ENCODE measurements around the gene SMPX.
A peak's percentile ranks its signal among the peaks of the same experiment; 100 is the strongest.

The SMPX gene

GRCh38 chrX:21661316-21661715, 96.6 kb downstream of the SMPX start:
- no peak overlapping the region for H3K4me3 ChIP-seq (ENCODE audit: insufficient read depth, low read depth, low read length)
- H3K4me1 ChIP-seq (ENCODE audit: control insufficient read depth, insufficient read depth, low read length): no peaks in the 10 kb centered on the region
- H3K27ac ChIP-seq (ENCODE audit: insufficient read depth, low read depth, low read length, poor library complexity, severe bottlenecking): no peak overlapping the region
- no peaks in the 10 kb centered on the region for H3K36me3 ChIP-seq (ENCODE audit: control insufficient read depth, insufficient read depth, low read length)
- no peaks in the 10 kb centered on the region for H3K9me3 ChIP-seq (ENCODE audit: control insufficient read depth, low read length)
- H3K27me3 ChIP-seq (ENCODE audit: control insufficient read depth, insufficient read depth, low read length, poor library complexity, severe bottlenecking): no peaks in the 10 kb centered on the region
- 96 to 100% methylated on average over 4 to 6 of the region's 6 CpGs for WGBS, 2 experiments

- H3K9me3 ChIP-seq (ENCODE audit: control insufficient read depth, low read length): no peaks in the 10 kb centered on the region
- no peak overlapping the region for H3K4me3 ChIP-seq (ENCODE audit: insufficient read depth, low read depth, low read length)
- 100% methylated on average over 1 of the region's 2 CpGs; no CpG with 5 or more reads in 1 of the 2 experiments for WGBS, 2 experiments
- H3K4me1 ChIP-seq (ENCODE audit: control insufficient read depth, insufficient read depth, low read length): no peaks in the 10 kb centered on the region
- no peaks in the 10 kb centered on the region for H3K36me3 ChIP-seq (ENCODE audit: control insufficient read depth, insufficient read depth, low read length)
- no peaks in the 10 kb centered on the region for H3K27me3 ChIP-seq (ENCODE audit: control insufficient read depth, insufficient read depth, low read length, poor library complexity, severe bottlenecking)
- no peak overlapping the region for H3K27ac ChIP-seq (ENCODE audit: insufficient read depth, low read depth, low read length, poor library complexity, severe bottlenecking)
Observed at GRCh38 chrX:21660156-21660555, 97.8 kb downstream of the SMPX start.

GRCh38 chrX:21659320-21659719, 98.6 kb downstream of the SMPX start:
- no peaks in the 10 kb centered on the region for H3K4me1 ChIP-seq (ENCODE audit: control insufficient read depth, insufficient read depth, low read length)
- H3K27me3 ChIP-seq (ENCODE audit: control insufficient read depth, insufficient read depth, low read length, poor library complexity, severe bottlenecking): no peaks in the 10 kb centered on the region
- no peaks in the 10 kb centered on the region for H3K36me3 ChIP-seq (ENCODE audit: control insufficient read depth, insufficient read depth, low read length)
- no peak overlapping the region for H3K27ac ChIP-seq (ENCODE audit: insufficient read depth, low read depth, low read length, poor library complexity, severe bottlenecking)
- H3K9me3 ChIP-seq (ENCODE audit: control insufficient read depth, low read length): no peaks in the 10 kb centered on the region
- H3K4me3 ChIP-seq (ENCODE audit: insufficient read depth, low read depth, low read length): no peak overlapping the region
- WGBS, 2 experiments: 90 to 93% methylated on average over 2 to 3 of the region's 3 CpGs

GRCh38 chrX:21658746-21659145, 99.2 kb downstream of the SMPX start:
- Histone ChIP-seq H3K36me3 (ENCODE audit: control insufficient read depth, insufficient read depth, low read length) (no peaks in the 10 kb centered on the region), H3K27me3 (ENCODE audit: control insufficient read depth, insufficient read depth, low read length, poor library complexity, severe bottlenecking) (no peaks in the 10 kb centered on the region), H3K9me3 (ENCODE audit: control insufficient read depth, low read length) (no peaks in the 10 kb centered on the region), H3K4me3 (ENCODE audit: insufficient read depth, low read depth, low read length) (peak overlapping the region; percentile 29), H3K27ac (ENCODE audit: insufficient read depth, low read depth, low read length, poor library complexity, severe bottlenecking) (no peak overlapping the region), H3K4me1 (ENCODE audit: control insufficient read depth, insufficient read depth, low read length) (no peaks in the 10 kb centered on the region)
- WGBS, 2 experiments: 27 to 41% methylated on average over 23 of the region's 23 CpGs

- 34 to 41% methylated on average over 60 of the region's 60 CpGs for WGBS, 2 experiments
- Histone ChIP-seq H3K4me3 (ENCODE audit: insufficient read depth, low read depth, low read length) (peak within 1 kb of the TSS; percentile 29), H3K9me3 (ENCODE audit: control insufficient read depth, low read length) (no peaks in the 10 kb centered on the region), H3K4me1 (ENCODE audit: control insufficient read depth, insufficient read depth, low read length) (no peaks in the 10 kb centered on the region), H3K27me3 (ENCODE audit: control insufficient read depth, insufficient read depth, low read length, poor library complexity, severe bottlenecking) (no peaks in the 10 kb centered on the region), H3K36me3 (ENCODE audit: control insufficient read depth, insufficient read depth, low read length) (no peaks in the 10 kb centered on the region), H3K27ac (ENCODE audit: insufficient read depth, low read depth, low read length, poor library complexity, severe bottlenecking) (no peak within 1 kb of the TSS)
Observed at GRCh38 chrX:21658152-21658737, 99.7 kb downstream of the SMPX start, which contains the start of gene KLHL34. TSS of gene KLHL34 (minus strand) at chrX:21658330. CDS start at chrX:21657788, 542 bp downstream.

- no peak overlapping the region for H3K27ac ChIP-seq (ENCODE audit: insufficient read depth, low read depth, low read length, poor library complexity, severe bottlenecking)
- H3K4me1 ChIP-seq (ENCODE audit: control insufficient read depth, insufficient read depth, low read length): no peaks in the 10 kb centered on the region
- H3K36me3 ChIP-seq (ENCODE audit: control insufficient read depth, insufficient read depth, low read length): no peaks in the 10 kb centered on the region
- H3K9me3 ChIP-seq (ENCODE audit: control insufficient read depth, low read length): no peaks in the 10 kb centered on the region
- WGBS, 2 experiments: 93 to 95% methylated on average over 57 of the region's 57 CpGs
- no peaks in the 10 kb centered on the region for H3K27me3 ChIP-seq (ENCODE audit: control insufficient read depth, insufficient read depth, low read length, poor library complexity, severe bottlenecking)
- no peak overlapping the region for H3K4me3 ChIP-seq (ENCODE audit: insufficient read depth, low read depth, low read length)
Observed at GRCh38 chrX:21657318-21658151, 100.4 kb downstream of the SMPX start.

- no peak overlapping the region for H3K27ac ChIP-seq (ENCODE audit: insufficient read depth, low read depth, low read length, poor library complexity, severe bottlenecking)
- no peaks in the 10 kb centered on the region for H3K4me1 ChIP-seq (ENCODE audit: control insufficient read depth, insufficient read depth, low read length)
- WGBS, 2 experiments: 97% methylated on average over 60 to 61 of the region's 61 CpGs
- no peaks in the 10 kb centered on the region for H3K9me3 ChIP-seq (ENCODE audit: control insufficient read depth, low read length)
- H3K4me3 ChIP-seq (ENCODE audit: insufficient read depth, low read depth, low read length): no peak overlapping the region
- H3K27me3 ChIP-seq (ENCODE audit: control insufficient read depth, insufficient read depth, low read length, poor library complexity, severe bottlenecking): no peaks in the 10 kb centered on the region
- H3K36me3 ChIP-seq (ENCODE audit: control insufficient read depth, insufficient read depth, low read length): no peaks in the 10 kb centered on the region
Observed at GRCh38 chrX:21656587-21657317, 101.2 kb downstream of the SMPX start.
